Tibial nerve (tissue), 4 donors: ENCODE data around the gene ZNFX1. TPM values are rescaled to one million over a fixed set of nuclear protein-coding genes. Genes with fewer than 3 reads are reported as not detected.
"Not testable (repeated sequence)": the region's sequence is repeated elsewhere in the genome, so short reads cannot be mapped to it uniquely, and the experiment has no call there.

Experiments
- DNase-seq, 2 donors: peaks; one replicate each; pipeline ENCODE4 v3.0.0-alpha.2; 2019; ENCODE audit warnings: low spot score in 2 of 2
- H3K27ac ChIP-seq, 4 donors: fragments of 200-600 bp; sonication (generic) in 3 of 4; one replicate each; pipeline ENCODE4 v1.5.1; 2017 to 2019; ENCODE audit warnings: mild to moderate bottlenecking in 1 of 4
- H3K27me3 ChIP-seq, 2 donors: fragments of 200-600 bp; sonication (generic) in 1 of 2; one replicate each; pipeline versions ENCODE4 v1.5.1 to v1.6.0; 2017 to 2019
- H3K36me3 ChIP-seq, 3 donors: fragments of 200-600 bp; sonication (generic); one replicate each; pipeline ENCODE4 v1.5.1; 2018 to 2019
- H3K4me1 ChIP-seq, 4 donors: fragments of 200-600 bp; sonication (generic) in 3 of 4; one replicate each; pipeline ENCODE4 v1.5.1; 2017 to 2019
- H3K4me3 ChIP-seq, 4 donors: fragments of 200-600 bp; sonication (generic) in 3 of 4; one replicate each; pipeline ENCODE4 v1.5.1; 2017 to 2019; ENCODE audit warnings: mild to moderate bottlenecking in 1 of 4, moderate library complexity in 1 of 4
- H3K9me3 ChIP-seq, 4 donors: fragments of 200-600 bp; sonication (generic) in 3 of 4; one replicate each; pipeline ENCODE4 v1.5.1; 2017 to 2019
- CTCF ChIP-seq, 5 experiments: fragments of 200-600 bp in 3 of 5; fragments of 450-650 bp in 2 of 5; sonication (generic) in 3 of 5; IDR thresholded peaks; one replicate each; pipeline ENCODE4 v1.5.1; 2016 to 2019; ENCODE audit warnings: antibody characterized with exemption in 5 of 5, mild to moderate bottlenecking in 3 of 5, moderate library complexity in 2 of 5
- EP300 ChIP-seq, 2 donors: sonication (generic); formaldehyde crosslinking; IDR thresholded peaks; one replicate each; pipeline ENCODE4 v1.6.1; 2017; ENCODE audit warnings: antibody characterized with exemption in 2 of 2, mild to moderate bottlenecking in 1 of 2
- POLR2A ChIP-seq, 2 donors: fragments of 450-650 bp; IDR thresholded peaks; one replicate each; pipeline ENCODE4 v1.6.1; 2017; ENCODE audit warnings: antibody characterized with exemption in 2 of 2, mild to moderate bottlenecking in 2 of 2, moderate library complexity in 2 of 2
- WGBS, 2 donors: methylation state at CpG; one replicate each; pipeline ENCODE4 v1.1.5; 2018; 5-methylcytosine and 5-hydroxymethylcytosine counted together
- total RNA-seq, 4 donors: library from RNA; depleted of rRNA; stranded (reverse); fragments of >200 nt; gene quantifications; one replicate each; pipeline ENCODE4 v1.1.0, GENCODE V29; 2016

ZNFX1 gene
- total RNA-seq, 4 donors from 2014 or later = 35.0 to 45.2 (median 39.1) TPM

GRCh38 chr20:49219091-49219923, 58.5 kb downstream of the ZNFX1 start, which contains the start of gene DDX27:
TSS of gene DDX27 (plus strand) at chr20:49219416. CDS start at chr20:49219449, 33 bp downstream.
- DNase-seq = peak; percentile 95 to 97
- Histone ChIP-seq H3K27me3 (no peaks in the 10 kb centered on the region), H3K36me3 (peaks cover 0 to 34% (median 26%) of the 10 kb centered on the region in 3 donors), H3K9me3 (no peaks in the 10 kb centered on the region), H3K4me1 (peaks cover 0 to 15% (median 9%) of the 10 kb centered on the region in 4 donors), H3K4me3 (peak within 1 kb of the TSS; percentile 64 to 83 (median 78)), H3K27ac (peak within 1 kb of the TSS; percentile 76 to 94 (median 88))
- WGBS, 2 donors = 0% methylated on average over 46 of the region's 46 CpGs
- TF ChIP-seq EP300 (IDR thresholded peaks at IDR 0.05) (peak; percentile 99 to 100), POLR2A (IDR thresholded peaks at IDR 0.05) (peak; percentile 65 to 96), CTCF (IDR thresholded peaks at IDR 0.05) (peak in 1 of 5 experiments; percentile 35)

- H3K27ac ChIP-seq = peak overlapping the region; percentile 65 to 94 (median 88)
- peaks cover 0 to 28% (median 21%) of the 10 kb centered on the region in 3 donors for H3K36me3 ChIP-seq
- H3K4me1 ChIP-seq = peaks cover 0 to 15% (median 9%) of the 10 kb centered on the region in 4 donors
- not testable (repeated sequence) for DNase-seq, H3K27me3 ChIP-seq, H3K9me3 ChIP-seq
- WGBS, 2 donors = 57% methylated on average over 13 of the region's 13 CpGs
- peak overlapping the region in 2 of 4 donors; percentile 81 to 83 for H3K4me3 ChIP-seq
Measured at GRCh38 chr20:49218739-49219090, 59.1 kb downstream of the ZNFX1 start.

GRCh38 chr20:49216991-49217578, 60.8 kb downstream of the ZNFX1 start:
- 16 to 17% methylated on average over 11 of the region's 11 CpGs for WGBS, 2 donors

GRCh38 chr20:49215232-49215631, 62.6 kb downstream of the ZNFX1 start:
- Histone ChIP-seq H3K4me1 (peaks cover 0 to 10% (median 6%) of the 10 kb centered on the region in 4 donors), H3K4me3 (no peak overlapping the region), H3K36me3 (no peaks in the 10 kb centered on the region), H3K27me3 (no peaks in the 10 kb centered on the region), H3K9me3 (peaks cover 0 to 7% (median 0%) of the 10 kb centered on the region in 4 donors), H3K27ac (no peak overlapping the region)
- TF ChIP-seq EP300 (IDR thresholded peaks at IDR 0.05) = no peak
- no peak for TF ChIP-seq POLR2A (IDR thresholded peaks at IDR 0.05)
- no peak for TF ChIP-seq CTCF (IDR thresholded peaks at IDR 0.05)
- WGBS, 2 donors = 90 to 91% methylated on average over 3 of the region's 3 CpGs
- no peak for DNase-seq

More at GRCh38 chr20:49216991-49217578, 60.8 kb downstream of the ZNFX1 start:
- H3K4me3 ChIP-seq = peak overlapping the region in 1 of 4 donors; percentile 20
- no peaks in the 10 kb centered on the region for H3K9me3 ChIP-seq
- H3K27ac ChIP-seq = peak overlapping the region in 1 of 4 donors; percentile 53
- no peak for TF ChIP-seq EP300 (IDR thresholded peaks at IDR 0.05)
- TF ChIP-seq POLR2A (IDR thresholded peaks at IDR 0.05) = no peak
- TF ChIP-seq CTCF (IDR thresholded peaks at IDR 0.05) = peak; percentile 77 to 92 (median 90)
- peaks cover 0 to 15% (median 9%) of the 10 kb centered on the region in 4 donors for H3K4me1 ChIP-seq
- DNase-seq = peak; percentile 95 to 100
- H3K27me3 ChIP-seq = no peaks in the 10 kb centered on the region
- H3K36me3 ChIP-seq = peaks cover 0 to 11% (median 8%) of the 10 kb centered on the region in 3 donors

GRCh38 chr20:49214571-49214970, 63.3 kb downstream of the ZNFX1 start:
- TF ChIP-seq POLR2A (IDR thresholded peaks at IDR 0.05) (no peak), EP300 (IDR thresholded peaks at IDR 0.05) (no peak), CTCF (IDR thresholded peaks at IDR 0.05) (no peak)
- no peak for DNase-seq
- no peaks in the 10 kb centered on the region for H3K27me3 ChIP-seq

More at GRCh38 chr20:49214571-49214970, 63.3 kb downstream of the ZNFX1 start:
- Histone ChIP-seq H3K4me1 (peaks cover 0 to 5% (median 4%) of the 10 kb centered on the region in 4 donors), H3K9me3 (peaks cover 0 to 14% (median 1%) of the 10 kb centered on the region in 4 donors), H3K4me3 (no peak overlapping the region), H3K27ac (no peak overlapping the region), H3K36me3 (no peaks in the 10 kb centered on the region)
